ENCODE data around the gene UBE2K.

Gene UBE2K

DNA sequence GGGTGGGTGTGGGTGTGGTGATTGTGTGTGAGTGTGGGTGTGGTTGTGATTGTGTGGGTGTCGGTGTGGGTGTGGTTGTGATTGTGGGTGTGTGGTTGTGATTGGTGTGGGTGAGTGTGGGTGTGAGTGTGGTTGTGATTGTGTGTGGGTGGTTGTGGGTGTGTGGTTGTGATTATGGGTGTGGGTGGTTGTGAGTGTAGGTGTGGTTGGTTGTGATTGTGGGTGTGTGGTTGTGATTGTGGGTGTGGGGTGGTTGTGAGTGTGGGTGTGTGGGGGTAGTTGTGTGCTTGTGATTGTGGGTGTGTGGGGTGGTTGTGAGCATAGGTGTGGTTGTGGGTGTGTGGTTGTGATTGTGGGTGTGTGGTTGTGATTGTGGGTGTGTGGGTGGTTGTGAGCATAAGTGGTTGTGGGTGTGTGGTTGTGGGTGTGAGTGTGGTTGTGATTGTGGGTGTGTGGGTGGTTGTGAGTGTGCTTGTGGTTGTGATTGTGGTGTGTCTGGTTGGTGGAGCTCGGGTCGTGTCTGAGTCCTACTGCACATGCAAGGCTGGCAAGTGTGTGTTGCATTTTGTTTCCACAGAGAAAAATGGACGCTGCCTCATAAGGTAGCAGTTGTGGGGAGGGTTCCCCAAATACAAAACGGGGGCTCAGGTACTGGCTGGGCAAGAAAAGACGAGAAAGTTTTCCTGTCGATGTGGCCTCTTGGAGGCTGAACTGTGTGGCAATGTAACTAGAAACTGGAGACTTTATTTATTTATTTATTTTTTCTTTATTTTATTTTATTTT lies 116.7 kb downstream of the UBE2K start (continued):
- TF ChIP-seq, protein P1, sequence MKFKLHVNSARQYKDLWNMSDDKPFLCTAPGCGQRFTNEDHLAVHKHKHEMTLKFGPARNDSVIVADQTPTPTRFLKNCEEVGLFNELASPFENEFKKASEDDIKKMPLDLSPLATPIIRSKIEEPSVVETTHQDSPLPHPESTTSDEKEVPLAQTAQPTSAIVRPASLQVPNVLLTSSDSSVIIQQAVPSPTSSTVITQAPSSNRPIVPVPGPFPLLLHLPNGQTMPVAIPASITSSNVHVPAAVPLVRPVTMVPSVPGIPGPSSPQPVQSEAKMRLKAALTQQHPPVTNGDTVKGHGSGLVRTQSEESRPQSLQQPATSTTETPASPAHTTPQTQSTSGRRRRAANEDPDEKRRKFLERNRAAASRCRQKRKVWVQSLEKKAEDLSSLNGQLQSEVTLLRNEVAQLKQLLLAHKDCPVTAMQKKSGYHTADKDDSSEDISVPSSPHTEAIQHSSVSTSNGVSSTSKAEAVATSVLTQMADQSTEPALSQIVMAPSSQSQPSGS (tag by site-specific recombination; IDR thresholded peaks at IDR 0.05; ENCODE audit: low read depth): no peak
- TF ChIP-seq, protein P2, sequence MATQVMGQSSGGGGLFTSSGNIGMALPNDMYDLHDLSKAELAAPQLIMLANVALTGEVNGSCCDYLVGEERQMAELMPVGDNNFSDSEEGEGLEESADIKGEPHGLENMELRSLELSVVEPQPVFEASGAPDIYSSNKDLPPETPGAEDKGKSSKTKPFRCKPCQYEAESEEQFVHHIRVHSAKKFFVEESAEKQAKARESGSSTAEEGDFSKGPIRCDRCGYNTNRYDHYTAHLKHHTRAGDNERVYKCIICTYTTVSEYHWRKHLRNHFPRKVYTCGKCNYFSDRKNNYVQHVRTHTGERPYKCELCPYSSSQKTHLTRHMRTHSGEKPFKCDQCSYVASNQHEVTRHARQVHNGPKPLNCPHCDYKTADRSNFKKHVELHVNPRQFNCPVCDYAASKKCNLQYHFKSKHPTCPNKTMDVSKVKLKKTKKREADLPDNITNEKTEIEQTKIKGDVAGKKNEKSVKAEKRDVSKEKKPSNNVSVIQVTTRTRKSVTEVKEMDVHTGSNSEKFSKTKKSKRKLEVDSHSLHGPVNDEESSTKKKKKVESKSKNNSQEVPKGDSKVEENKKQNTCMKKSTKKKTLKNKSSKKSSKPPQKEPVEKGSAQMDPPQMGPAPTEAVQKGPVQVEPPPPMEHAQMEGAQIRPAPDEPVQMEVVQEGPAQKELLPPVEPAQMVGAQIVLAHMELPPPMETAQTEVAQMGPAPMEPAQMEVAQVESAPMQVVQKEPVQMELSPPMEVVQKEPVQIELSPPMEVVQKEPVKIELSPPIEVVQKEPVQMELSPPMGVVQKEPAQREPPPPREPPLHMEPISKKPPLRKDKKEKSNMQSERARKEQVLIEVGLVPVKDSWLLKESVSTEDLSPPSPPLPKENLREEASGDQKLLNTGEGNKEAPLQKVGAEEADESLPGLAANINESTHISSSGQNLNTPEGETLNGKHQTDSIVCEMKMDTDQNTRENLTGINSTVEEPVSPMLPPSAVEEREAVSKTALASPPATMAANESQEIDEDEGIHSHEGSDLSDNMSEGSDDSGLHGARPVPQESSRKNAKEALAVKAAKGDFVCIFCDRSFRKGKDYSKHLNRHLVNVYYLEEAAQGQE (tag by site-specific recombination; IDR thresholded peaks at IDR 0.05): no peak
- TF ChIP-seq ZNF335 (tag by site-specific recombination; conservative IDR thresholded peaks at IDR 0.05): no peak
- TF ChIP-seq, protein P3, sequence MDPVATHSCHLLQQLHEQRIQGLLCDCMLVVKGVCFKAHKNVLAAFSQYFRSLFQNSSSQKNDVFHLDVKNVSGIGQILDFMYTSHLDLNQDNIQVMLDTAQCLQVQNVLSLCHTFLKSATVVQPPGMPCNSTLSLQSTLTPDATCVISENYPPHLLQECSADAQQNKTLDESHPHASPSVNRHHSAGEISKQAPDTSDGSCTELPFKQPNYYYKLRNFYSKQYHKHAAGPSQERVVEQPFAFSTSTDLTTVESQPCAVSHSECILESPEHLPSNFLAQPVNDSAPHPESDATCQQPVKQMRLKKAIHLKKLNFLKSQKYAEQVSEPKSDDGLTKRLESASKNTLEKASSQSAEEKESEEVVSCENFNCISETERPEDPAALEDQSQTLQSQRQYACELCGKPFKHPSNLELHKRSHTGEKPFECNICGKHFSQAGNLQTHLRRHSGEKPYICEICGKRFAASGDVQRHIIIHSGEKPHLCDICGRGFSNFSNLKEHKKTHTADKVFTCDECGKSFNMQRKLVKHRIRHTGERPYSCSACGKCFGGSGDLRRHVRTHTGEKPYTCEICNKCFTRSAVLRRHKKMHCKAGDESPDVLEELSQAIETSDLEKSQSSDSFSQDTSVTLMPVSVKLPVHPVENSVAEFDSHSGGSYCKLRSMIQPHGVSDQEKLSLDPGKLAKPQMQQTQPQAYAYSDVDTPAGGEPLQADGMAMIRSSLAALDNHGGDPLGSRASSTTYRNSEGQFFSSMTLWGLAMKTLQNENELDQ (tag by site-specific recombination; IDR thresholded peaks at IDR 0.05; ENCODE audit: low read depth): no peak
- 0 out of 2 replicates have a peak, but pooled peaks have one; percentile 21 for TF ChIP-seq ZNF707 (tag by site-specific recombination; IDR thresholded peaks at IDR 0.05)
- no peak for TF ChIP-seq OSR2 (tag by site-specific recombination; IDR thresholded peaks at IDR 0.05)
- TF ChIP-seq ZFP41 (tag by site-specific recombination; IDR thresholded peaks at IDR 0.05; ENCODE audit: borderline replicate concordance): no peak
- no peak for TF ChIP-seq ZNF48 (tag by site-specific recombination; IDR thresholded peaks at IDR 0.05)
- no peak for TF ChIP-seq ZFP3 (tag by site-specific recombination; IDR thresholded peaks at IDR 0.05; ENCODE audit: low read depth)
- TF ChIP-seq ZNF510 (tag by site-specific recombination; IDR thresholded peaks at IDR 0.05; ENCODE audit: insufficient replicate concordance): no peak
- no peak for TF ChIP-seq ZNF391 (tag by site-specific recombination; IDR thresholded peaks at IDR 0.05; ENCODE audit: borderline replicate concordance, low read depth)
- no peak for TF ChIP-seq ZNF529 (tag by site-specific recombination; IDR thresholded peaks at IDR 0.05; ENCODE audit: insufficient replicate concordance)
- TF ChIP-seq, protein P4, sequence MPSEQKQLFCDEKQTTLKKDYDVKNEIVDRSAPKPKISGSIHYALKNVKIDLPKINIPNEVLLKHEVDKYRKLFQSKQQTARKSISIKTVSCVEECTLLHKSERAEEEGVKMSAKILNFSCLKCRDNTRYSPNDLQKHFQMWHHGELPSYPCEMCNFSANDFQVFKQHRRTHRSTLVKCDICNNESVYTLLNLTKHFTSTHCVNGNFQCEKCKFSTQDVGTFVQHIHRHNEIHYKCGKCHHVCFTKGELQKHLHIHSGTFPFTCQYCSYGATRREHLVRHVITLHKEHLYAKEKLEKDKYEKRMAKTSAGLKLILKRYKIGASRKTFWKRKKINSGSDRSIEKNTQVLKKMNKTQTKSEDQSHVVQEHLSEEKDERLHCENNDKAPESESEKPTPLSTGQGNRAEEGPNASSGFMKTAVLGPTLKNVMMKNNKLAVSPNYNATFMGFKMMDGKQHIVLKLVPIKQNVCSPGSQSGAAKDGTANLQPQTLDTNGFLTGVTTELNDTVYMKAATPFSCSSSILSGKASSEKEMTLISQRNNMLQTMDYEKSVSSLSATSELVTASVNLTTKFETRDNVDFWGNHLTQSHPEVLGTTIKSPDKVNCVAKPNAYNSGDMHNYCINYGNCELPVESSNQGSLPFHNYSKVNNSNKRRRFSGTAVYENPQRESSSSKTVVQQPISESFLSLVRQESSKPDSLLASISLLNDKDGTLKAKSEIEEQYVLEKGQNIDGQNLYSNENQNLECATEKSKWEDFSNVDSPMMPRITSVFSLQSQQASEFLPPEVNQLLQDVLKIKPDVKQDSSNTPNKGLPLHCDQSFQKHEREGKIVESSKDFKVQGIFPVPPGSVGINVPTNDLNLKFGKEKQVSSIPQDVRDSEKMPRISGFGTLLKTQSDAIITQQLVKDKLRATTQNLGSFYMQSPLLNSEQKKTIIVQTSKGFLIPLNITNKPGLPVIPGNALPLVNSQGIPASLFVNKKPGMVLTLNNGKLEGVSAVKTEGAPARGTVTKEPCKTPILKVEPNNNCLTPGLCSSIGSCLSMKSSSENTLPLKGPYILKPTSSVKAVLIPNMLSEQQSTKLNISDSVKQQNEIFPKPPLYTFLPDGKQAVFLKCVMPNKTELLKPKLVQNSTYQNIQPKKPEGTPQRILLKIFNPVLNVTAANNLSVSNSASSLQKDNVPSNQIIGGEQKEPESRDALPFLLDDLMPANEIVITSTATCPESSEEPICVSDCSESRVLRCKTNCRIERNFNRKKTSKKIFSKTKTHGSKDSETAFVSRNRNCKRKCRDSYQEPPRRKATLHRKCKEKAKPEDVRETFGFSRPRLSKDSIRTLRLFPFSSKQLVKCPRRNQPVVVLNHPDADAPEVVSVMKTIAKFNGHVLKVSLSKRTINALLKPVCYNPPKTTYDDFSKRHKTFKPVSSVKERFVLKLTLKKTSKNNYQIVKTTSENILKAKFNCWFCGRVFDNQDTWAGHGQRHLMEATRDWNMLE (tag by site-specific recombination; conservative IDR thresholded peaks at IDR 0.05; ENCODE audit: low read depth): no peak
- TF ChIP-seq, protein P5, sequence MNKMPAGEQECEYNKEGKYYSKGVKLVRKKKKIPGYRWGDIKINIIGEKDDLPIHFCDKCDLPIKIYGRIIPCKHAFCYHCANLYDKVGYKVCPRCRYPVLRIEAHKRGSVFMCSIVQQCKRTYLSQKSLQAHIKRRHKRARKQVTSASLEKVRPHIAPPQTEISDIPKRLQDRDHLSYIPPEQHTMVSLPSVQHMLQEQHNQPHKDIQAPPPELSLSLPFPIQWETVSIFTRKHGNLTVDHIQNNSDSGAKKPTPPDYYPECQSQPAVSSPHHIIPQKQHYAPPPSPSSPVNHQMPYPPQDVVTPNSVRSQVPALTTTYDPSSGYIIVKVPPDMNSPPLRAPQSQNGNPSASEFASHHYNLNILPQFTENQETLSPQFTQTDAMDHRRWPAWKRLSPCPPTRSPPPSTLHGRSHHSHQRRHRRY (tag by site-specific recombination; IDR thresholded peaks at IDR 0.05): no peak
- TF ChIP-seq ZSCAN16 (tag by site-specific recombination; IDR thresholded peaks at IDR 0.05): no peak
- no peak for TF ChIP-seq ZNF175 (tag by site-specific recombination; IDR thresholded peaks at IDR 0.05)
- no peak for TF ChIP-seq GFI1B (tag by site-specific recombination; IDR thresholded peaks at IDR 0.05)
- TF ChIP-seq ZNF792 (tag by site-specific recombination; IDR thresholded peaks at IDR 0.05): no peak
- TF ChIP-seq ZNF221 (tag by site-specific recombination; IDR thresholded peaks at IDR 0.05; ENCODE audit: borderline replicate concordance): no peak
- TF ChIP-seq, protein P6, sequence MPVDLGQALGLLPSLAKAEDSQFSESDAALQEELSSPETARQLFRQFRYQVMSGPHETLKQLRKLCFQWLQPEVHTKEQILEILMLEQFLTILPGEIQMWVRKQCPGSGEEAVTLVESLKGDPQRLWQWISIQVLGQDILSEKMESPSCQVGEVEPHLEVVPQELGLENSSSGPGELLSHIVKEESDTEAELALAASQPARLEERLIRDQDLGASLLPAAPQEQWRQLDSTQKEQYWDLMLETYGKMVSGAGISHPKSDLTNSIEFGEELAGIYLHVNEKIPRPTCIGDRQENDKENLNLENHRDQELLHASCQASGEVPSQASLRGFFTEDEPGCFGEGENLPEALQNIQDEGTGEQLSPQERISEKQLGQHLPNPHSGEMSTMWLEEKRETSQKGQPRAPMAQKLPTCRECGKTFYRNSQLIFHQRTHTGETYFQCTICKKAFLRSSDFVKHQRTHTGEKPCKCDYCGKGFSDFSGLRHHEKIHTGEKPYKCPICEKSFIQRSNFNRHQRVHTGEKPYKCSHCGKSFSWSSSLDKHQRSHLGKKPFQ (tag by site-specific recombination; IDR thresholded peaks at IDR 0.05): peak; percentile 55
- TF ChIP-seq REPIN1 (tag by site-specific recombination; IDR thresholded peaks at IDR 0.05; ENCODE audit: low read depth): no peak

All from HEK293 (cell line).